GM21825 (cell line): Measurements from ENCODE around the gene LRRC19.

Source experiments
- ATAC-seq: cut with Tn5 transposase; IDR thresholded peaks from one replicate; pipeline ENCODE4 v1.9.1; 2021; ENCODE audit warnings: mild to moderate bottlenecking, moderate library complexity; ENCODE audit not compliant: unreplicated experiment

LRRC19 gene, protein sequence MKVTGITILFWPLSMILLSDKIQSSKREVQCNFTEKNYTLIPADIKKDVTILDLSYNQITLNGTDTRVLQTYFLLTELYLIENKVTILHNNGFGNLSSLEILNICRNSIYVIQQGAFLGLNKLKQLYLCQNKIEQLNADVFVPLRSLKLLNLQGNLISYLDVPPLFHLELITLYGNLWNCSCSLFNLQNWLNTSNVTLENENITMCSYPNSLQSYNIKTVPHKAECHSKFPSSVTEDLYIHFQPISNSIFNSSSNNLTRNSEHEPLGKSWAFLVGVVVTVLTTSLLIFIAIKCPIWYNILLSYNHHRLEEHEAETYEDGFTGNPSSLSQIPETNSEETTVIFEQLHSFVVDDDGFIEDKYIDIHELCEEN

DNA sequence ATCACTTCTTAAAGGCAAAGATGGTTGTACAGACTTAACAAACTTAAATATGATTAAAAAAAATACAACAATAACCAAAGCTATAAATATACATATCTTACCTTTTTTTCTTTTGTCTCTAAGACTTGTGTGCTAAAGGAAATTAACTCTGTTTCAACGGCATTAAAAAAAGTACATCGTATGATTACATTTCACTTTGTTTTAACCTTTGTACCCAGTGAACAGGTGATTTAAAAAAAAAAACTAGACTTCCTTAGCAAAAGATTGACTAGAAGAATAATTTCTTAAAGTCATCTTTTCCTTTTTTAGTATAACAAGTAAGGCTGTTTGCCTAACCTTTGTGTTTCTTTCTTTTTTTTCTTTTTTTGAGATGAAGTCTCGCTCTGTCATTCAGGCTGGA is at the start of gene LRRC19:
TSS of gene LRRC19 (minus strand) at position 182 of the 400 bp plus-strand sequence. CDS start 5,978 bp downstream, outside the sequence.
- no peak for ATAC-seq

DNA sequence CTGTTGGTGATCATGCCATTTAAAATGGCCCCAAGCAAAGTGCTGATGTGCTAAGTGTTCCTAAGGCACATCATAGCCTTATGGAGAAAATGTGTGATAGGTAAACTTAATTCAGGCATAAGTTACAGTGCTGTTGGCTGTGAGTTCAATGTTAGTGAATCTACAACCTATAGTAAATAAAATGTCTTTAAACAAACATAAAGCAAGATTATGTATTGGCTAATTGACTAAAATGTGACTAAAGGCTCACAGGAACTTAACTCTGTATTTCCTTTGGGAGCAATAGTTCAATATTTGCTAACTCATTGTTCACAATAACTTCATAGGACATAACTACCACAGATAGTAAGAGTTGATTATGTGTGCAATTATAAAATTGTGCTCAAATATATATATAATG is 49.4 kb upstream of the LRRC19 start:
- no peak for ATAC-seq

GRCh38 chr9:27054125-27054524 is 48.7 kb upstream of the LRRC19 start:
- ATAC-seq = no peak

DNA sequence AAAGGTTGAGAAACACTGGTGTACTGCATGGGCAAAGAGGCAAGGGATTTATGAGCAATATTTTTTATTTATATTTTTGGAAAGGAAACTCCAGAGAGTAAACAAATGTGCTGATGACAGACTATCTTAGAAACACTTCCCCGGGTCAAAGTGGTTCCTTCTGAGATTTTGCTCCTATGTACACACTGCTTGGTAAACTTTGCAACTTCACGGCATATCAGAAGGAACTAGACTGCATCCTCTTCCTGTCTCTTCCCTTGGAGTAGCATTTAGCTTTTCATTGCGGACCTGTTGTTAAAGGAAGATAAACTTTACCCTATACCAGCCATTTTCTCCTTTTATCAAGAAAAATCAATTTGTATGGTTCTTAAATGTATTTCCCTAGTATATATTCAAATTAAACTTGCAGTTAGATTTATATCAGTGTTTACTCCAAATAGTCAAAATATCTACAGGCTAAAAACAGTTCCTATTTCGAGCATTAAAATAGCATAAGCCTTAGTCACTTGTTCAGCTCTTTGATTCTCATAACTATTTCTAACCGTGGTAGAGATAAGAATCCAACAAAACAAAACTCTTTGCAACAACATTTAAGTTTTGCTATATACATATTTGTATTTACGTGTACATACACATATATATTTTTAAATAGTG is 48.0 kb upstream of the LRRC19 start:
- ATAC-seq = no peak

DNA sequence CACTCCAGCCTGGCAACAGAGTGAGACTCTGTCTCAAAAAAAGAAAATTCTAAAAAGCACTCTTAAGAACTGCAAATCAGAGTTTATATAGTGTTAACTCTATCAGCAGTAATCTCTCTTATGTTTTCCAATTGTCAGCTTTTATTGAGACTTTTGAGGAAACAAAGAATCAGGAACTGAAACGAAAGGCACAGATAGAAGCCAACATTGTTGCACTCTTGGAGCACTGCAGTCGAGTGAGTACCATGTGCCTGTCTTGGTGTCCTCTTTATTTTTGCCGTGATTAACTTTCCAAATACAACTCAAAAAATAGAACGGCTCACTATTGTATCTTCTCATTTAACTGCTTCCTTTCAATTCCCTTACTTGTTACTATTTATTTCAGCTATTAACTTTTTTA is 41.7 kb upstream of the LRRC19 start:
- ATAC-seq = no peak

GRCh38 chr9:27043176-27043575 is 37.7 kb upstream of the LRRC19 start:
- no peak for ATAC-seq

GRCh38 chr9:27042476-27042875 is 37.0 kb upstream of the LRRC19 start:
- no peak for ATAC-seq

DNA sequence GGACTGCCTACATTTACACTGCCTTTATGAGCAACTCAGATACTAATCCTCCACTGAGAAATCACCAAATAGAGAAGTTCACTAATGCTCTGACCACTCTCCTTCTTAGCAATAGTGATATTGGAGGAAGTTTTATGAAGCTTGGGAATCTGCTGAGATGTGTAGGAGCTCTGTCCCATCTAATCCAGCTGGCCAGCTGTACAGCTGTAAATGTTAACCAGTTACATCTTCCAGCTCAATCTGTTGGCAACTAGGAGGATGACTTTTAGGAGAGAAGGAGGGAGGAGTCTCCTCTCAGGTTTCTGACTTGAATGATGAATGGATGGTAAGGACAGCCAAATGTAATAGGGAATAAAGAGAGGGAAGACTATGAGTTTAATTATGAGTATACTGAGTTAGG is 36.3 kb upstream of the LRRC19 start:
- ATAC-seq = no peak

DNA sequence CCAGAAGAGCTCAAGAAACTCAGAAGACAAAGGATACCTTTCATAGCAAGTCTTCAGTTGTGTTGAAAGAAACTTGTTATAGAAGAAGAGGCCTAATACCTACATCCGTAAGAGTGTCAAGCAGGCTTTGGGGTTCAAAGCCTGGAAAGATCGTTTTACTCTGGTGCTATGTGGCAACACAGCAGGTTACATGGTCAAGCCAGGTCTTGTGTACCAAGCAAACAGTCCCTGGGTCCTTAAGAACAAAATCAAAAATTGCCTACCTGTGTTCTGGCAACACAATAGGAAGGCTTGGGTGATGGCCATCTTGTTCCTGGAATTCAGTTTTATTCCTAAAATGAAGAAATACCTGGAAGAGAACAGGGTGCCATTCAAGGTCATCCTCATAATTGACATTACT is 32.0 kb upstream of the LRRC19 start:
- ATAC-seq = no peak

DNA sequence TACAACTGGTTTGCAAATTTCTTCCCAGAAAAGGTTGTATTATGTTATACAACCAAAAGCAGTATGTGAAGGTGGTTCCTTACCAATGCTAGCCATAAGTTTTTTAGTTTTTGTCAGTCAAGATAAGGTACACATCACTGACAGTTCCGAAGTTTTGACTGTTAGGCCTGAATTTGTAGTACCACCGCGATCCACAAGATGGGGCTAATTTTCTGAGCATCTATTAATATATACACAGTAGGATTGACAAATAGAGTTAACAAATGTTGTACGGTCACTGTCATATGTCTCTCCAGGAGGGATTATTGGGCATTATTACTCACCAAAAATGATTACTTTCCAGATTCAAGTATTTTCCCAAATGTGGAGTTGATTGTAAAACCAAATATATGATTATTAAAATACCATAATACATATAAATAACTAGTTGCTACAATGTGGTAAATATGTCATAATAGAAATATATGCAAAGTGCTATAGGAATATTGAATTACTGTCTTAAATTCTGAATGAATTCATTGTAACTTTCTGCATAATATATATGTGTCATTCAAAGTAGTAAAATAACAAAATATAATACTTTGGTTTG is 28.4 kb upstream of the LRRC19 start:
- ATAC-seq = peak; percentile 89

- no peak for ATAC-seq
These were observed 23.7 kb upstream of the LRRC19 start for GRCh38 chr9:27029186-27029585.

GRCh38 chr9:27022920-27023319 is 17.4 kb upstream of the LRRC19 start:
- no peak for ATAC-seq

- ATAC-seq = no peak
These were observed 14.1 kb upstream of the LRRC19 start for GRCh38 chr9:27019589-27019988.

GRCh38 chr9:27003426-27004077 is 1.9 kb downstream of the LRRC19 start:
- ATAC-seq = no peak

- no peak for ATAC-seq
These were observed 9.7 kb downstream of the LRRC19 start for GRCh38 chr9:26995810-26996209.

GRCh38 chr9:26983340-26983739 is 22.1 kb downstream of the LRRC19 start:
- peak; percentile 81 for ATAC-seq

DNA sequence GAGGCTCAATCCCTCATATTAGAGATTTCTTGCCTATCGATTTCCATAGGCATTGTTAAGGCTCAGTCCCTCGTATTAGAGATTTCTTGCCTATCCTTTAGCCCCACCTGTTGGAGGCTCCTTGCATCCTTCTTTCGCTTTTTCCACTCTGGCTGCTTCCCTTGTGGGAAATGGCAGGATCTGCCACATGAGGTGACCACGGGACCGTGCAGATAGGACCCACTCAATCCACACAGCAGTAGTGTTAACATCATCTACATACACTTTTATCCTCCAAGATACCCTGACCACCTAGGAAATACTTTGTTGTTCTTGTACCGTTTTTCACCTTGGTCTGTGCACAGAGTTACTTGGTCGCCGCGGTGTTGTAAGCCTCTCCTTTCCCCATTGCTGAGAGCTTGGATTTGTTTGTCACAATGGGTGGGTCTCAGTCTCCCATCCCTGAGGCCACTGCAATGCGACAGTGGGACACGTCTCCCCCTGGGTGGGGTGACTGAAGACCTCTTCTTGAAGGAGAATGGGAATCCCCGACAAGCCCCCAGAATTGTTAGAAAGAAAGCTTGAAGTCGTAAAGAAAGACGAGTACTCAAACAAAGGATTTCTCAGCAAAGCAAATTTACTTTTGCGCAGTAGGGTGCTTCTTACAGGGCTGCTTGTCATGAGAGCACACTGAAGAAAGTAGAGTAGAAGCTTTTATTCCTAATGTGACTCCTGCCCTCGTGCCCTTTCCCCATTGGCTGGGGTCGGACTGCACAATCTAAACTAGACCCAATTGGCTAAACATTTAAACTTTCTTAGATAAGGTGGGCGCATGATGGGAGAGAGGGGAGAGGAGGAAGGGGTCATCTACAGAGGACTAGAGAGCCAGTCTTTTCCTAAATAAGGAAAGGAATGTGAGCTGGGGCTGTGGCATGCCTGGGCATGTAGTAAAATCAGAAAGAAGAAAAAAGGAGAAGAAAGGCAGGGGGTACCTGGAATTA is 29.5 kb downstream of the LRRC19 start:
- ATAC-seq = no peak

- no peak for ATAC-seq
These were observed 30.5 kb downstream of the LRRC19 start for GRCh38 chr9:26974927-26975326.

- ATAC-seq = no peak
These were observed 31.5 kb downstream of the LRRC19 start for GRCh38 chr9:26973989-26974388.

DNA sequence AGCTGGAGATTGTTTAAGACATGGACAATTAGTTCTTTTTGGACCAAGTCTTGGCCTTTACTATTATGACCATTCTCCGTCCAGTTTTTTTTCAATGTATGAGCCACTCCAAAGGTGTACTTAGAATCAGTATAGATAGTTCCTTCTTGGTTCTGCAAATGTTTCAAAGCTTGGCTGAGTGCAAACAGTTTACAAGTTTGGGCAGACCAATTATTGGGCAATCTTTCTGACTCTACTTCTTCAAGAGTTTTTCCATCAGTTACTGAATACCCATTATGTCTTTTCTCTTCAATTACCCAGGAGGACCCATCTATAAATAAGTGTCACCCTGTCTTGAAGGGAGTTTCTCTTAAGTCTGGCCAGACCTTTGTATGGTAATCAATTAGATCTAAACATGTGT is 33.8 kb downstream of the LRRC19 start:
- ATAC-seq = no peak
